Measurements from ENCODE around the gene CD79B. TPM values are rescaled to one million over a fixed set of nuclear protein-coding genes. Genes with fewer than 3 reads are reported as not detected.

CD79B gene
- total RNA-seq, 1 experiment from 2014 or later = not detected

DNA sequence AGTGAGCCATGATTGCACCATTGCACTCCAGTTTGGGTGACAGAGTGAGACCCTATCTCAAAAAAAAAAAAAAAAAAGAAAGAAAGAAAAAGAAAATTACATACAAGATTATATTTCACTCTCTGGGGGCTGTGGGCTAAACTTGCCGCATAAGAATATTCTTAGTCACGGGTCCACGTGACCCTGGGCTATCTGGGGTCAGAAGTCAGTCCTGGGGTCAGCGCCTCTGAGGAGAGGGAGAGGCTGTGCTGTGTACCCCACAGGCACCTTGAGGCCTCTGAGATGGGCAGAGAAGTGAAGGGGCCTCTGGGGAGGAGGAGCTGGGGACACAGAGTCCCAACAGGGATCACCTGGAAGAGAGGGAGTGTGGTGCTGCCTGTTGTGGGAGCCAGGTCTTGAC lies 5.8 kb upstream of the CD79B start:
- H3K27me3 ChIP-seq (ENCODE audit: low read length) = no peaks in the 10 kb centered on the region
- no peaks in the 10 kb centered on the region for H3K4me1 ChIP-seq (ENCODE audit: insufficient read depth, low read length)
- no peak for ATAC-seq
- intact Hi-C loops (cut with micrococcal nuclease) = no loop called here
- ChIA-PET CTCF (no interaction called here), POLR2A (ENCODE audit: unreplicated experiment) (no interaction called here)
- no peak overlapping the region for H3K9ac ChIP-seq (ENCODE audit: low read length)
- H3K27ac ChIP-seq (ENCODE audit: low read length) = no peak overlapping the region
- H3K9me3 ChIP-seq (ENCODE audit: low read length) = no peaks in the 10 kb centered on the region
- TF ChIP-seq EZH2phosphoT487 (IDR thresholded peaks at IDR 0.05; ENCODE audit: borderline replicate concordance, low read length) (no peak), EZH2 (IDR thresholded peaks at IDR 0.05; ENCODE audit: low read length, unreplicated experiment) (no peak)
- TF ChIP-seq, protein P1, sequence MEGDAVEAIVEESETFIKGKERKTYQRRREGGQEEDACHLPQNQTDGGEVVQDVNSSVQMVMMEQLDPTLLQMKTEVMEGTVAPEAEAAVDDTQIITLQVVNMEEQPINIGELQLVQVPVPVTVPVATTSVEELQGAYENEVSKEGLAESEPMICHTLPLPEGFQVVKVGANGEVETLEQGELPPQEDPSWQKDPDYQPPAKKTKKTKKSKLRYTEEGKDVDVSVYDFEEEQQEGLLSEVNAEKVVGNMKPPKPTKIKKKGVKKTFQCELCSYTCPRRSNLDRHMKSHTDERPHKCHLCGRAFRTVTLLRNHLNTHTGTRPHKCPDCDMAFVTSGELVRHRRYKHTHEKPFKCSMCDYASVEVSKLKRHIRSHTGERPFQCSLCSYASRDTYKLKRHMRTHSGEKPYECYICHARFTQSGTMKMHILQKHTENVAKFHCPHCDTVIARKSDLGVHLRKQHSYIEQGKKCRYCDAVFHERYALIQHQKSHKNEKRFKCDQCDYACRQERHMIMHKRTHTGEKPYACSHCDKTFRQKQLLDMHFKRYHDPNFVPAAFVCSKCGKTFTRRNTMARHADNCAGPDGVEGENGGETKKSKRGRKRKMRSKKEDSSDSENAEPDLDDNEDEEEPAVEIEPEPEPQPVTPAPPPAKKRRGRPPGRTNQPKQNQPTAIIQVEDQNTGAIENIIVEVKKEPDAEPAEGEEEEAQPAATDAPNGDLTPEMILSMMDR (conservative IDR thresholded peaks at IDR 0.05; ENCODE audit: low read depth, low read length) = no peak
- no TSS peak for BruUV-seq (replicated peaks)
- no peak overlapping the region for H3K4me2 ChIP-seq (ENCODE audit: low read length)
- H3F3A ChIP-seq (ENCODE audit: low read length, unreplicated experiment) = no peaks in the 10 kb centered on the region
- no peak for DNase-seq
- H3K4me3 ChIP-seq (ENCODE audit: low read length) = no peak overlapping the region
- no peaks in the 10 kb centered on the region for H3K36me3 ChIP-seq (ENCODE audit: low read depth, low read length)
- no peaks in the 10 kb centered on the region for H4K20me1 ChIP-seq (ENCODE audit: low read length)
- no peak overlapping the region for H2AFZ ChIP-seq (ENCODE audit: low read length)
- no peaks in the 10 kb centered on the region for H3K79me2 ChIP-seq (ENCODE audit: low read length)
- no peaks in the 10 kb centered on the region for H3K9me2 ChIP-seq (replicated peaks; ENCODE audit: low read length)

DNA sequence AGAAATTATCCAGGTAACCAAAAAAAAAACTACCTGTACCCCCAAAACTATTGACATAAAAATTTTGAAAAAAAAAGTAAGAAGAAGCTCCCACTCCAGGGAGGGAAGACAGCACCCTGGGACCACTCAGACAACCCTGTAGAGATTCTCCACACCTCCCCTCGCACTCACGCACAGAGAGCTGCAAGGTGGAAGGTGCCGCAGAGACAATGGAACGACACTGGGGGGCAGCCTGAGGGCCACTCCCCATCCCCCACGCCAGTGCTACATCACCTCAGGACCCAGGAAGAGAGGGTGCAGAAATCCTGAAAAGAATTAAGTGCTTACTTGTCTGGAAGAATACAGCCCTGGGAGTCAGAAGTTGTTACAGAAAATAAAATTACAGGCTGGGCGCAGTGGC lies 5.2 kb upstream of the CD79B start:
- TF ChIP-seq EZH2 (IDR thresholded peaks at IDR 0.05; ENCODE audit: low read length, unreplicated experiment) (no peak), EZH2phosphoT487 (IDR thresholded peaks at IDR 0.05; ENCODE audit: borderline replicate concordance, low read length) (no peak)
- TF ChIP-seq, protein P1 (conservative IDR thresholded peaks at IDR 0.05; ENCODE audit: low read depth, low read length) = no peak
- H3K36me3 ChIP-seq (ENCODE audit: low read depth, low read length) = no peaks in the 10 kb centered on the region
- H3K27ac ChIP-seq (ENCODE audit: low read length) = no peak overlapping the region
- CTCF ChIA-PET = interaction anchor here (0.6 to 0.7 kb wide), 3 partner anchors 37 to 145 kb away, joined by 7 to 9 read pairs (median 7); no protein-coding TSS in a partner anchor
- no peak for ATAC-seq
- H2AFZ ChIP-seq (ENCODE audit: low read length) = no peak overlapping the region
- H3F3A ChIP-seq (ENCODE audit: low read length, unreplicated experiment) = no peaks in the 10 kb centered on the region
- no peak overlapping the region for H3K4me3 ChIP-seq (ENCODE audit: low read length)
- no peak overlapping the region for H3K4me2 ChIP-seq (ENCODE audit: low read length)
- no peaks in the 10 kb centered on the region for H3K9me3 ChIP-seq (ENCODE audit: low read length)
- H3K9ac ChIP-seq (ENCODE audit: low read length) = no peak overlapping the region
- no peaks in the 10 kb centered on the region for H4K20me1 ChIP-seq (ENCODE audit: low read length)
- H3K4me1 ChIP-seq (ENCODE audit: insufficient read depth, low read length) = no peaks in the 10 kb centered on the region
- DNase-seq = no peak
- intact Hi-C loops (cut with micrococcal nuclease) = no loop called here
- H3K27me3 ChIP-seq (ENCODE audit: low read length) = no peaks in the 10 kb centered on the region
- POLR2A ChIA-PET (ENCODE audit: unreplicated experiment) = interaction anchor here (0.9 kb wide), 1 partner anchor 21 kb away, joined by 6 read pairs; no protein-coding TSS in a partner anchor
- no peaks in the 10 kb centered on the region for H3K79me2 ChIP-seq (ENCODE audit: low read length)
- no TSS peak for BruUV-seq (replicated peaks)
- no peaks in the 10 kb centered on the region for H3K9me2 ChIP-seq (replicated peaks; ENCODE audit: low read length)

DNA sequence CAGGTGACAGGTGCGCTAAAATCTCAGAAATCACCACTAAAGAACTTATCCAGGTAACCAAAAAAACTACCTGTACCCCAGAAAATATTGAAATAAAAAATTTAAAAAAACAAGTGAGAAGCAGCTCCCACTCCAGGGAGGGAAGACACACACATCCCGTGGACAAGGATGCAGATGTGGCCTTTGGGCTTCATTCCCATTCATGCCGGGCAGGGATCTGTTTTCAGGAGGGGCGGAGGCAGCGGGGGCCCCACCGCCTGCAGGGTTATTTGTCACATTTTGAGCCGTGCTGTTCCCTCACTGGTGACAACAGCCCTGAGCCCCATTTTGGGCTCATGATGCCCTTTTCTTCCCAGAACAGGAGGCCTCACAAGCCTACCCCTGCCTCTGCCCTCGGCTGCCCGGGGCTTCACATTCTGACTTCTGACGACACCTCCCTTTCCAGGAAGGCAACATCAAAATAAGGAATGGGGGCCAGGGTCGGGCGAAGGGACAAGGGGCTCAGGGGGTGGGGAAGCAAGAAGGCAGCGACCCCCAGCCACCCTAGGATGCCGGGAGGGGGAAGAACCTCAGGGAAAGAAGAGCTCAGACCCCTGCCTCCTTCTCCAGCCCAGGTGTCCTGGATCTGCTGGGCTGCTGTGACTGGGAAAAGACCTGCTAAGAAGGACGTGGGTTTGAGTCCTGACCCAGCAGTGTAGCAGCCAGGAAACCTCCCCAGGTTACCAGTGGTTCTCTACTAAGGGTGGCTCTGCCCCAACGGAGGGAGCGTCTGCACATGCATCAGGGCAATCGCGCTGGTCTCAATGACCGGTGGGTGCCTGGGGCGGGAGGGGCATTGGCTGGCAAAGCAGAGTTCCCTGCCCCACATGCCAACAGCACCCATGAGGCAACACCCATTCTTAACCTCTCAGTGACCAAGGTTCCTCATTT lies 2.3 kb upstream of the CD79B start:
- no peaks in the 10 kb centered on the region for H3F3A ChIP-seq (ENCODE audit: low read length, unreplicated experiment)
- H3K4me3 ChIP-seq (ENCODE audit: low read length) = no peak overlapping the region
- ChIA-PET POLR2A (ENCODE audit: unreplicated experiment) (no interaction called here), CTCF (interaction anchor here (1.1 kb wide), 1 partner anchor 58 kb away, joined by 5 read pairs; no protein-coding TSS in a partner anchor)
- H4K20me1 ChIP-seq (ENCODE audit: low read length) = no peaks in the 10 kb centered on the region
- H3K9me3 ChIP-seq (ENCODE audit: low read length) = no peaks in the 10 kb centered on the region
- H3K27ac ChIP-seq (ENCODE audit: low read length) = no peak overlapping the region
- no peak overlapping the region for H3K9ac ChIP-seq (ENCODE audit: low read length)
- H3K9me2 ChIP-seq (replicated peaks; ENCODE audit: low read length) = no peaks in the 10 kb centered on the region
- no peaks in the 10 kb centered on the region for H3K27me3 ChIP-seq (ENCODE audit: low read length)
- TF ChIP-seq EZH2 (IDR thresholded peaks at IDR 0.05; ENCODE audit: low read length, unreplicated experiment) = no peak
- TF ChIP-seq, protein P1 (conservative IDR thresholded peaks at IDR 0.05; ENCODE audit: low read depth, low read length) = no peak
- no peaks in the 10 kb centered on the region for H3K36me3 ChIP-seq (ENCODE audit: low read depth, low read length)
- H2AFZ ChIP-seq (ENCODE audit: low read length) = no peak overlapping the region
- H3K4me1 ChIP-seq (ENCODE audit: insufficient read depth, low read length) = no peaks in the 10 kb centered on the region
- intact Hi-C loops (cut with micrococcal nuclease) = no loop called here
- no peak for DNase-seq
- H3K79me2 ChIP-seq (ENCODE audit: low read length) = no peaks in the 10 kb centered on the region
- ATAC-seq = no peak
- no peak overlapping the region for H3K4me2 ChIP-seq (ENCODE audit: low read length)
- no TSS peak for BruUV-seq (replicated peaks)

Measured in PC-3 (cell line).